ENCODE data around the gene NKX1-1. TPM values are rescaled to one million over a fixed set of nuclear protein-coding genes. Genes with fewer than 3 reads are reported as not detected.
"Not testable (repeated sequence)": the region's sequence is repeated elsewhere in the genome, so short reads cannot be mapped to it uniquely, and the experiment has no call there.

The NKX1-1 gene
- total RNA-seq, 1 experiment from 2014 or later, result not detected

- no peak for DNase-seq (ENCODE audit: low spot score)
Observed at GRCh38 chr4:1375051-1375721, 31.1 kb downstream of the NKX1-1 start.

- DNase-seq (ENCODE audit: low spot score), result no peak
Observed at GRCh38 chr4:1374706-1375045, 31.6 kb downstream of the NKX1-1 start.

- DNase-seq (ENCODE audit: low spot score), result no peak
Observed at GRCh38 chr4:1373892-1374705, 32.1 kb downstream of the NKX1-1 start.

GRCh38 chr4:1372576-1372975, 33.7 kb downstream of the NKX1-1 start:
- not testable (repeated sequence) for DNase-seq (ENCODE audit: low spot score)

- DNase-seq (ENCODE audit: low spot score), result no peak
Observed at GRCh38 chr4:1371176-1372165, 34.8 kb downstream of the NKX1-1 start.

GRCh38 chr4:1370321-1371124, 35.7 kb downstream of the NKX1-1 start:
- no peak for DNase-seq (ENCODE audit: low spot score)

- no peak for DNase-seq (ENCODE audit: low spot score)
Observed at GRCh38 chr4:1369479-1370079, 36.7 kb downstream of the NKX1-1 start.

GRCh38 chr4:1369091-1369450, 37.2 kb downstream of the NKX1-1 start:
- no peak for DNase-seq (ENCODE audit: low spot score)

GRCh38 chr4:1368421-1369090, 37.7 kb downstream of the NKX1-1 start:
- DNase-seq (ENCODE audit: low spot score), result no peak

GRCh38 chr4:1367936-1368289, 38.3 kb downstream of the NKX1-1 start:
- no peak for DNase-seq (ENCODE audit: low spot score)

- DNase-seq (ENCODE audit: low spot score), result no peak
Observed at GRCh38 chr4:1367230-1367935, 38.9 kb downstream of the NKX1-1 start.

- DNase-seq (ENCODE audit: low spot score), result no peak
Observed at GRCh38 chr4:1366371-1367229, 39.6 kb downstream of the NKX1-1 start.

- peak; percentile 46 for DNase-seq (ENCODE audit: low spot score)
Observed at GRCh38 chr4:1365271-1366178, 40.7 kb downstream of the NKX1-1 start.

GRCh38 chr4:1364748-1365147, 41.5 kb downstream of the NKX1-1 start:
- no peak for DNase-seq (ENCODE audit: low spot score)

GRCh38 chr4:1364217-1364616, 42.0 kb downstream of the NKX1-1 start:
- no peak for DNase-seq (ENCODE audit: low spot score)

- DNase-seq (ENCODE audit: low spot score), result no peak
Observed at GRCh38 chr4:1363513-1363912, 42.7 kb downstream of the NKX1-1 start.

GRCh38 chr4:1362521-1362920, 43.7 kb downstream of the NKX1-1 start:
- DNase-seq (ENCODE audit: low spot score), result no peak

GRCh38 chr4:1362046-1362445, 44.2 kb downstream of the NKX1-1 start:
- DNase-seq (ENCODE audit: low spot score), result no peak
